Left lung (tissue), 14 donors: Measurements from ENCODE around the gene AP1G2. TPM values are rescaled to one million over a fixed set of nuclear protein-coding genes. Genes with fewer than 3 reads are reported as not detected.
A peak's percentile ranks its signal among the peaks of the same experiment; 100 is the strongest.

Source experiments
- ATAC-seq: fragments of 200-7000 bp; cut with Tn5 transposase; one replicate; pipeline ENCODE4 v1.9.1; 2020; ENCODE audit warnings: moderate library complexity
- DNase-seq, 4 donors: peaks; one replicate each; pipeline ENCODE4 v3.0.0-alpha.2; 2013 to 2020
- H3K27ac ChIP-seq, 2 donors: fragments of 200-600 bp; sonication (generic) in 1 of 2; one replicate each; pipeline versions ENCODE4 v1.5.0 to v1.8.0; 2020 to 2021
- H3K27me3 ChIP-seq, 2 donors: fragments of 200-600 bp; sonication (generic) in 1 of 2; one replicate each; pipeline versions ENCODE4 v1.5.0 to v1.8.0; 2020 to 2021
- H3K36me3 ChIP-seq, 2 donors: fragments of 200-600 bp; sonication (generic) in 1 of 2; one replicate each; pipeline versions ENCODE4 v1.5.0 to v1.8.0; 2020 to 2021
- H3K4me1 ChIP-seq, 2 donors: fragments of 200-600 bp; one replicate each; pipeline ENCODE4 v1.8.0; 2021
- H3K4me3 ChIP-seq, 2 donors: fragments of 200-600 bp; sonication (generic) in 1 of 2; one replicate each; pipeline versions ENCODE4 v1.5.0 to v1.8.0; 2020 to 2021; ENCODE audit warnings: mild to moderate bottlenecking in 1 of 2
- H3K9me3 ChIP-seq, 2 donors: fragments of 200-600 bp; sonication (generic) in 1 of 2; one replicate each; pipeline versions ENCODE4 v1.5.0 to v1.8.0; 2020 to 2021
- intact Hi-C, 2 donors: fragments of 100-400 bp; cut with DNase I; formaldehyde crosslinking; loops; one replicate each; pipeline versions ENCODE4 v1.11.2 to v1.14.2; 2022
- long read RNA-seq, 12 donors: library from polyadenylated mRNA in 2 of 12; unstranded in 2 of 12; transcript quantifications; one replicate each; pipeline ENCODE4 v2.0.0 and lab custom pipeline, GENCODE V29; 2019 to 2026
- polyA plus RNA-seq, 6 donors: library from polyadenylated mRNA; unstranded; fragments of 120-200 nt; gene quantifications; one replicate each; pipeline ENCODE4 v1.2.1, GENCODE V29; 2013; ENCODE audit not compliant: insufficient read length in 6 of 6
- total RNA-seq, 2 donors: library from RNA; stranded (reverse); fragmentation: NEBNext Ultra II Directional; extraction: Animal tissue kit (Norgen Biotek cat#: 25700); gene quantifications; one replicate each; pipeline ENCODE4 v1.2.1, GENCODE V29; 2021
- TF ChIP-seq, protein P1 (sequence below), 2 donors: fragments of 200-600 bp; sonication (generic) in 1 of 2; IDR thresholded peaks; one replicate each; pipeline versions ENCODE4 v1.5.0 to v1.8.0; 2021; ENCODE audit warnings: antibody characterized with exemption in 2 of 2
- donor health status: DM: no; HTN: yes; CAD: no.
- donor health status: DM: no; HTN: no; CAD: no.

Gene AP1G2, protein sequence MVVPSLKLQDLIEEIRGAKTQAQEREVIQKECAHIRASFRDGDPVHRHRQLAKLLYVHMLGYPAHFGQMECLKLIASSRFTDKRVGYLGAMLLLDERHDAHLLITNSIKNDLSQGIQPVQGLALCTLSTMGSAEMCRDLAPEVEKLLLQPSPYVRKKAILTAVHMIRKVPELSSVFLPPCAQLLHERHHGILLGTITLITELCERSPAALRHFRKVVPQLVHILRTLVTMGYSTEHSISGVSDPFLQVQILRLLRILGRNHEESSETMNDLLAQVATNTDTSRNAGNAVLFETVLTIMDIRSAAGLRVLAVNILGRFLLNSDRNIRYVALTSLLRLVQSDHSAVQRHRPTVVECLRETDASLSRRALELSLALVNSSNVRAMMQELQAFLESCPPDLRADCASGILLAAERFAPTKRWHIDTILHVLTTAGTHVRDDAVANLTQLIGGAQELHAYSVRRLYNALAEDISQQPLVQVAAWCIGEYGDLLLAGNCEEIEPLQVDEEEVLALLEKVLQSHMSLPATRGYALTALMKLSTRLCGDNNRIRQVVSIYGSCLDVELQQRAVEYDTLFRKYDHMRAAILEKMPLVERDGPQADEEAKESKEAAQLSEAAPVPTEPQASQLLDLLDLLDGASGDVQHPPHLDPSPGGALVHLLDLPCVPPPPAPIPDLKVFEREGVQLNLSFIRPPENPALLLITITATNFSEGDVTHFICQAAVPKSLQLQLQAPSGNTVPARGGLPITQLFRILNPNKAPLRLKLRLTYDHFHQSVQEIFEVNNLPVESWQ
- 100 to 1,000 TPM in 1 of 2 donors, 10 to 100 TPM in 1; 93.7 to 121 TPM for total RNA-seq
- polyA plus RNA-seq, result 10 to 100 TPM; 60.6 to 97.3 (median 92.2) TPM
- long read RNA-seq, donor 1, partial matches to known transcripts, result 0 of 4 reads
- long read RNA-seq, donor 1, other reads (novel, unspliced or antisense), result 0 of 4 reads
- long read RNA-seq, donor 2, transcript AP1G2-232 (3 exons, 459 nt), result major isoform, 5 of 9 reads
- long read RNA-seq, donor 2, partial matches to known transcripts, result 0 of 9 reads
- long read RNA-seq, donor 2, other reads (novel, unspliced or antisense), result 0 of 9 reads
- long read RNA-seq, donor 3, partial matches to known transcripts, result 0 of 5 reads
- long read RNA-seq, donor 3, other reads (novel, unspliced or antisense), result 0 of 5 reads
- long read RNA-seq, donor 4, partial matches to known transcripts, result 1 of 7 reads
- long read RNA-seq, donor 4, other reads (novel, unspliced or antisense), result 4 of 7 reads
- long read RNA-seq, donor 5, partial matches to known transcripts, result 0 of 8 reads
- long read RNA-seq, donor 5, other reads (novel, unspliced or antisense), result 0 of 8 reads
- long read RNA-seq, donor 6, partial matches to known transcripts, result 0 of 2 reads
- long read RNA-seq, donor 6, other reads (novel, unspliced or antisense), result 0 of 2 reads
- long read RNA-seq, donor 7, partial matches to known transcripts, result 18 of 25 reads
- long read RNA-seq, donor 7, other reads (novel, unspliced or antisense), result 0 of 25 reads
- long read RNA-seq, donor 8, transcript AP1G2-214 (2 exons, 658 nt), result major isoform, 6 of 23 reads
- long read RNA-seq, donor 8, partial matches to known transcripts, result 15 of 23 reads
- long read RNA-seq, donor 8, other reads (novel, unspliced or antisense), result 0 of 23 reads
- long read RNA-seq, donor 9, result 0 reads
- long read RNA-seq, donor 10, transcript AP1G2-202 (22 exons, 2,609 nt), result major isoform, 10 of 20 reads
- long read RNA-seq, donor 10, partial matches to known transcripts, result 0 of 20 reads
- long read RNA-seq, donor 10, other reads (novel, unspliced or antisense), result 9 of 20 reads
- long read RNA-seq, donor 11, partial matches to known transcripts, result 0 of 4 reads
- long read RNA-seq, donor 11, other reads (novel, unspliced or antisense), result 0 of 4 reads
- long read RNA-seq, donor 12, partial matches to known transcripts, result 0 of 5 reads
- long read RNA-seq, donor 12, other reads (novel, unspliced or antisense), result 0 of 5 reads

DNA sequence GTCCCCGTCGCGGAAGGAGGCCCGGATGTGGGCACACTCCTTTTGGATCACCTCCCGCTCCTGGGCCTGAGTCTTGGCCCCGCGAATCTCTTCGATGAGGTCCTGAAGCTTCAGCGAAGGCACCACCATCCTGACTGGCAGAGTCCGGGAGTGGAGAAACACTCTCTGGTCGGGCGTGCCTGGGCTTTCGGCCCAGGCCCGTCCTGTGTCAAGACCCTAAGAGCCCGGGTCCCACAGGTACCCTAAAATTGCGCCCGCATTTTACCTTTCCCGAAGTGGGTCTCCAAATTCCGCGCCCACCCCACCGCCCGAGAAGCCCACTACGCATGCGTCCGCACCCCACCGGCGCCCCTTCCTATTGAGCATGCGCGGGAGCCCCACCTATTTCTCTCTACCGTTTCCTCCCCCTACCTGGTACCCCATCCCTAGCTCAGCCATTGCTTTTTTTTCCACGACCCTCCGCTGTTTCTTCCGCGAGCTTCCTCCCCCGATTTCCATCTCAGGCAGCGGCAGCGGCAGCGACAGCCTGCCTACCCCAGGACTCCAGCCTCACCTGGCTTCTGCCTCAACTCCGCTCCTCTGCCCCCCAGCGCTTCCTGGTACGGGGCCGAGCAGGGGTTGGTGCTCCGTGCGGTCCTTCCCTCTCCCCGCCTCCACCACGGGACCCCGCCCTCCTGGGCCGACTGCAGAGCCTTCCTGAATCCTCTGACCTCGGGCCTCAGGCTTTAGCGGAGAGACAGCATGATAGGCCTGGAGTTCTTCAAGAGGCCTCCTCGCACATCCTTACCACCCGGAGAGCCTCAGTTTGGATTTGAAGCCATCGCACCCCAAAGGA is at the start of gene AP1G2:
Gene AP1G2, minus strand, starts transcription at position 606 of the 835 bp plus-strand sequence. Its CDS starts 477 bp downstream, at position 129.
- intact Hi-C loops, result no loop called here
- no peaks in the 10 kb centered on the region for H3K9me3 ChIP-seq
- peak within 1 kb of the TSS; percentile 61 to 67 for H3K4me3 ChIP-seq
- peak within 1 kb of the TSS; percentile 26 to 68 for H3K27ac ChIP-seq
- TF ChIP-seq, protein P1, sequence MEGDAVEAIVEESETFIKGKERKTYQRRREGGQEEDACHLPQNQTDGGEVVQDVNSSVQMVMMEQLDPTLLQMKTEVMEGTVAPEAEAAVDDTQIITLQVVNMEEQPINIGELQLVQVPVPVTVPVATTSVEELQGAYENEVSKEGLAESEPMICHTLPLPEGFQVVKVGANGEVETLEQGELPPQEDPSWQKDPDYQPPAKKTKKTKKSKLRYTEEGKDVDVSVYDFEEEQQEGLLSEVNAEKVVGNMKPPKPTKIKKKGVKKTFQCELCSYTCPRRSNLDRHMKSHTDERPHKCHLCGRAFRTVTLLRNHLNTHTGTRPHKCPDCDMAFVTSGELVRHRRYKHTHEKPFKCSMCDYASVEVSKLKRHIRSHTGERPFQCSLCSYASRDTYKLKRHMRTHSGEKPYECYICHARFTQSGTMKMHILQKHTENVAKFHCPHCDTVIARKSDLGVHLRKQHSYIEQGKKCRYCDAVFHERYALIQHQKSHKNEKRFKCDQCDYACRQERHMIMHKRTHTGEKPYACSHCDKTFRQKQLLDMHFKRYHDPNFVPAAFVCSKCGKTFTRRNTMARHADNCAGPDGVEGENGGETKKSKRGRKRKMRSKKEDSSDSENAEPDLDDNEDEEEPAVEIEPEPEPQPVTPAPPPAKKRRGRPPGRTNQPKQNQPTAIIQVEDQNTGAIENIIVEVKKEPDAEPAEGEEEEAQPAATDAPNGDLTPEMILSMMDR (IDR thresholded peaks at IDR 0.05), result no peak
- peak; percentile 93 for ATAC-seq
- peaks cover 0 to 4% of the 10 kb centered on the region in 2 donors for H3K27me3 ChIP-seq
- H3K36me3 ChIP-seq, result peaks cover 0 to 37% of the 10 kb centered on the region in 2 donors
- peaks cover 17 to 45% of the 10 kb centered on the region in 2 donors for H3K4me1 ChIP-seq
- DNase-seq, result peak; percentile 69 to 98 (median 89)

DNA sequence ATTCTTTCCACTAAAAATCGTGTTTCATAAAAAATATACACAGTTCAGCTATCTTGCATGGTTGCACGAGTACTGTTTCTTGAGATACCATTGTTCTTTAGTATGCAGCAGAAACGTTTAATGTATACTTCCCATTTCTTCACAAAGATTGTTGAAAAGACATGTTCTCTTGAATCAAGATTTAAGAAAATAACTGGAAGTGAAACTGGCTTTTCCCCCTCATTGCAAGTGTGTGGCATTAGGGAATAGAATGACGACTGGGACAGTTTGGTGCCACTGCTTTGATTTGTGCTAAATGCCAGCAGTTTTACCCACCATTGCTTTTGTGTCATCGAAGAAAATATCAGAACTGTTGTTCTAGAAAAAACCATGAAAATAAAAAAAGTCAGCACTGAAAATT is 48.3 kb upstream of the AP1G2 start:
- H3K27me3 ChIP-seq, result no peaks in the 10 kb centered on the region
- no peaks in the 10 kb centered on the region for H3K4me1 ChIP-seq
- H3K36me3 ChIP-seq, result no peaks in the 10 kb centered on the region
- no peak for ATAC-seq
- no peak overlapping the region for H3K4me3 ChIP-seq
- intact Hi-C loops, result no loop called here
- DNase-seq, result no peak
- TF ChIP-seq, protein P1 (IDR thresholded peaks at IDR 0.05), result no peak
- H3K9me3 ChIP-seq, result no peaks in the 10 kb centered on the region
- no peak overlapping the region for H3K27ac ChIP-seq

DNA sequence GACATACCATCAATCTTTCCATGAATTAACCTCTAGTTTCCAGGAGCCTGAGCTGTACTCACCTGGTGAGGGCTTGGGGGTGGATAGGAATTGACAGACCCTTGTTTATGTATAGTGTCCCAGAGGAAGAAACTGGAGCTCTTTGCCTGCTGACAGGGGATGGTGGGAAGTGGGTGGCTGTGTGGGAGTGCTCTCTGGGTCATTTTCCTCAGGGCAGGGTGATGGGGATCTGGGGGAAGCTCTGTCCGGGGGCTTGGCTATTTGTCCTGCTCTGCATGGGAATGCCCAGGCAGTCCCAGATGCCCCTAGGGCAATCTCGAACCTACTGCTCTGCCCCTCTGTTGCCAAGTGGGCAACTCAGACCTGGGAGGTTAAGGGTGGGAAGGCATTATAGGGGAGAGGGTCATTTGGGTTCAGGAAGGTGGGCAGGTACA is 46.8 kb upstream of the AP1G2 start:
- Histone ChIP-seq H3K9me3 (no peaks in the 10 kb centered on the region), H3K27ac (no peak overlapping the region), H3K4me3 (no peak overlapping the region), H3K36me3 (no peaks in the 10 kb centered on the region), H3K4me1 (no peaks in the 10 kb centered on the region), H3K27me3 (no peaks in the 10 kb centered on the region)
- ATAC-seq, result no peak
- no peak for DNase-seq
- intact Hi-C loops, result no loop called here
- TF ChIP-seq, protein P1 (IDR thresholded peaks at IDR 0.05), result no peak
